ENCODE data around the gene OXLD1. TPM values are rescaled to one million over a fixed set of nuclear protein-coding genes. Genes with fewer than 3 reads are reported as not detected.

Gene OXLD1
- total and polyA plus RNA-seq, 2 donors: 7.5 to 47.9 TPM

- H3K36me3 ChIP-seq (ENCODE audit: insufficient read depth): peaks cover 2% of the 10 kb centered on the region
- WGBS: 93% methylated on average over 54 of the region's 54 CpGs
- no peak overlapping the region for H3K4me3 ChIP-seq (ENCODE audit: low read depth, low read length)
- no peak overlapping the region for H3K27ac ChIP-seq (ENCODE audit: low read depth)
- DNase-seq (ENCODE audit: extremely low spot score): no peak
- peaks cover 2% of the 10 kb centered on the region for H3K4me1 ChIP-seq (ENCODE audit: insufficient read depth)
Measured at GRCh38 chr17:81706757-81707624, 40.6 kb upstream of the OXLD1 start.

DNA sequence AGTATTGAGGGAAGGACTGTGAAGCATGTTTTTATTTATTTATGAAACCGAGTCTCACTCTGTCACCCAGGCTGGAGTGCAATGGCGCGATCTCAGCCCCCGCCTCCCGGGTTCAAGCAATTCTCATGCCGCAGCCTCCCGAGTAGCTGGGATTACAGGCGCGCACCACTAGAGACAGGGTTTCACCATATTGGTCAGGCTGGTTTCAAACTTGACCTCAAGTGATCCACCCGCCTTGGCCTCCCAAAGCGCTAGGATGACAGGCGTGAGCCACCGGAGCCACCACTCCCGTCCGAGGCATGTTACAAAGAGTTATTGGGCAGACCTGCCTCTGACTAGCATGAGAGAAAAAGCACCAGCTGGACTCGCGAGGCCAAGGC lies 39.8 kb upstream of the OXLD1 start:
- no peak overlapping the region for H3K27ac ChIP-seq (ENCODE audit: low read depth)
- WGBS: 94% methylated on average over 17 of the region's 17 CpGs
- DNase-seq (ENCODE audit: extremely low spot score): no peak
- peaks cover 5% of the 10 kb centered on the region for H3K36me3 ChIP-seq (ENCODE audit: insufficient read depth)
- no peak overlapping the region for H3K4me3 ChIP-seq (ENCODE audit: low read depth, low read length)
- peaks cover 5% of the 10 kb centered on the region for H3K4me1 ChIP-seq (ENCODE audit: insufficient read depth)

DNA sequence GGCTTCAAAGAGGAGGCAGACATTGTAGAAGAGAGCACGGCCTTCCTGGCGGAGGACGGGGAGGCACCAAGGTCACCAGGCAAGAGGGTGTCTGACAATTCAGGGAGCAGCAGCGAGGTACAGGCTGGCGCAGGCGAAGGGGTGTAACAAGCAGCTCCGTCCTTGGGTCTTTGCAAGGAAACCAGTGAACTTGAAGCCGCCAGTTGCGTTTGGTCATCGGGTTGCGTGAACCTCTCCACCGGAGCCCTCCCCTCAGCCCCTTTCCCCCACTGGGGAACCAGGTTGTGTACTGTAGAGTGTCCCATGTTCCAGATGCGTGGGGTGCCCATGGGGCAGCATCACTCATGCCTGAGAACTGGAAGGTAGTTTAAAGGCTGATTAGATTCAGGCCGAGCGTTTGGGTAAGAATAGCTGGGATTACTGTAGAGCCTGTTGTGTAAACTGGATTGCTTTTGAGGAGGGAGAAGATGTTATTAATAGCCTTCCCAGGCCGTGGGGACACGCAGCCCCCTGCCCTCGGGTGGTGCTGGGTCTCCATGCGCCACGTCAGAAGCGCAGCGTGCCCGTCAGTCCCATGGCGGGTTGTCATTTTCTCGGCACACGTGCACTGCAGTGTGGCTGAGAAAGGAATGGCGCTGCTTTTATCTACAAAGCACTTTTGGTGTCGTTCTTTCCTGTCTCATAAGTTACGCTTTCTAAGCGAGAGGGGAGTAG lies 39.3 kb upstream of the OXLD1 start:
- H3K36me3 ChIP-seq (ENCODE audit: insufficient read depth): peaks cover 8% of the 10 kb centered on the region
- H3K4me1 ChIP-seq (ENCODE audit: insufficient read depth): peaks cover 5% of the 10 kb centered on the region
- no peak for DNase-seq (ENCODE audit: extremely low spot score)
- H3K4me3 ChIP-seq (ENCODE audit: low read depth, low read length): no peak overlapping the region
- 93% methylated on average over 30 of the region's 30 CpGs for WGBS
- H3K27ac ChIP-seq (ENCODE audit: low read depth): no peak overlapping the region

DNA sequence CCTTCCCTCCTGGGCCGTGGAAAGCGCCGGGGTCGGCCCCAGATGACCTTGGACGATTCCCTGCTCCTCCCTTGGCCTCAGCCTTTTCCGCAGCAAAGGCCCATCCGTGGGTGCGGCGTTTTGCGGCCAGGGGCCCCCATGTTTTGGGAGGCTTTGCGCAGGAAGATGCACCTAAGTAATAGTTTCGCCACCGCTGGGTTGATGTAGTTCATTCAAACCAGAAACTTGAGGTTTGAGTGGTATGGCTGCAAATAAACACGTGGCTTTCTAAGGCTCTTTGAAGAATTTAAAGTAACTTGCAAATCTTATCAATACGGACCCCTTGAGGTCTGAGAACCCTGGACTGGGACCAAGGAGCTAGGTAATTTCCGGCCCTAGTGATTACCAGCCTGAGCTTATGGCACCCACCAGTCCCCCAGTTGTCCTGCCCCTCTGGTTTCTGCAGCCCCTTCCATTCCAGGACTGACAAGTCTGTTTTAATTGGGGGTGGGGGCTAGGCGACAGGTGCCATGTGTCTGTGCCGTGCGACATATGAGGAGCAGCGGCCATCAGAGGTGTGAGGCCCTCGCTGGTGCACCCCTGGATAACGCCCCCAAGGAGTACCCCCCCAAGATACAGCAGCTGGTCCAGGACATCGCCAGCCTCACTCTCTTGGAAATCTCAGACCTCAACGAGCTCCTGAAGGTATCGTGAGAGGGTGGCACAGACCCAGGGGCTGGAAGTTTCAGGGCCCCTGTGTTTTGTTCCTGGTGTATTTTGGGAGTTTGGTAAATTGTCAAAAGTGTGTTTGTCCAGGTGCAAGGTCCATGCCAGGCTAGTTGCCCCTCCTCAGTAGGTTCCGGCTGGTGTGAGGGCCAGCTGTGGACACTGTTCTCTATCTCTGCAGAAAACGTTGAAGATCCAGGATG lies 37.6 kb upstream of the OXLD1 start:
- Histone ChIP-seq H3K27ac (ENCODE audit: low read depth) (no peak overlapping the region), H3K36me3 (ENCODE audit: insufficient read depth) (peaks cover 9% of the 10 kb centered on the region), H3K4me3 (ENCODE audit: low read depth, low read length) (peak overlapping the region; percentile 89), H3K4me1 (ENCODE audit: insufficient read depth) (peaks cover 5% of the 10 kb centered on the region)
- WGBS: 29% methylated on average over 27 of the region's 27 CpGs
- DNase-seq (ENCODE audit: extremely low spot score): no peak

DNA sequence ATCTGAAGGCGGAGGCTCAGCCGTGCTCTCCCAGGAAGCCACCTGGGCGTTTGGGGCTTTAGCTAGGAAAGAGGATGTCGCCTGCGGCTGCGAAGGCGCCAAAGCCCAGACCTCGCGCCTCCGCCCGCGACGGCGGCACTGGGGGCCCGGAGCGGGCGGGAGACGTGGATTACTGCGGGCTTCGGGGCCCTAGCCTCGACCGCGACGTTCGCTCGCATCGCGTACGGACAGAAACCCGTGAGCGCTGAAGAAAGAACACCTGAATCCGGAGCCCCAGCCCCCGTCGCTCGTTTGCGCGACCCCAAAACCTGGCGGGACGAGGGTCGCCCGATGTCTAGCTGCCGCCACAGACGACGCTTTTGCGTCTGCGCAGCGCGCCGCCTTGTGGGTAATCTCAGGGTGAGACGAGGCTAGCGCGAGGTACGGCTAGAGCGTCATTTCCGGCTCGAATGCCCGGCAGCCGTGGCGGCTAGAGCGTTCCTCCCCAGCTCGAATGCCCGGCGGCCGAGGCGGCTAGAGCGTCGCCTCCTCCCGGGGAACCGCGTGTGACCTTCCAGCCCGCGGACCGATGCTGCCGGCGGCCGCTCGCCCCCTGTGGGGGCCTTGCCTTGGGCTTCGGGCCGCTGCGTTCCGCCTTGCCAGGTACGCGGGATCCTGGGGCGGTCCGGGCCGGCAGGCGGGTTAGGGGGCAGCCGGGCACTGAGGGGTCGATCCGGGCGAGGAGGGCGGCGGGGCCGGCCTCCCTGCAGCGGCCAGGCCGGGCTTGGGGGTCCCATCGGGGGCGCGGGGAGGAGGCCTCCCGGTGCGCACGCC lies 36.7 kb upstream of the OXLD1 start, which contains the start of gene MRPL12:
MRPL12 (plus strand) TSS at position 434 of the 813 bp plus-strand sequence; CDS start at position 569, 135 bp downstream.
- H3K4me3 ChIP-seq (ENCODE audit: low read depth, low read length): peak within 1 kb of the TSS; percentile 89
- under 1% methylated on average over 102 of the region's 102 CpGs for WGBS
- H3K36me3 ChIP-seq (ENCODE audit: insufficient read depth): peaks cover 9% of the 10 kb centered on the region
- peaks cover 5% of the 10 kb centered on the region for H3K4me1 ChIP-seq (ENCODE audit: insufficient read depth)
- peak; percentile 66 for DNase-seq (ENCODE audit: extremely low spot score)
- peak within 1 kb of the TSS; percentile 83 for H3K27ac ChIP-seq (ENCODE audit: low read depth)

- Histone ChIP-seq H3K27ac (ENCODE audit: low read depth) (no peak overlapping the region), H3K4me1 (ENCODE audit: insufficient read depth) (peaks cover 5% of the 10 kb centered on the region), H3K36me3 (ENCODE audit: insufficient read depth) (peaks cover 9% of the 10 kb centered on the region), H3K4me3 (ENCODE audit: low read depth, low read length) (peak overlapping the region; percentile 89)
- DNase-seq (ENCODE audit: extremely low spot score): no peak
- WGBS: 74% methylated on average over 23 of the region's 23 CpGs
Measured at GRCh38 chr17:81701288-81702071, 35.1 kb upstream of the OXLD1 start.

DNA sequence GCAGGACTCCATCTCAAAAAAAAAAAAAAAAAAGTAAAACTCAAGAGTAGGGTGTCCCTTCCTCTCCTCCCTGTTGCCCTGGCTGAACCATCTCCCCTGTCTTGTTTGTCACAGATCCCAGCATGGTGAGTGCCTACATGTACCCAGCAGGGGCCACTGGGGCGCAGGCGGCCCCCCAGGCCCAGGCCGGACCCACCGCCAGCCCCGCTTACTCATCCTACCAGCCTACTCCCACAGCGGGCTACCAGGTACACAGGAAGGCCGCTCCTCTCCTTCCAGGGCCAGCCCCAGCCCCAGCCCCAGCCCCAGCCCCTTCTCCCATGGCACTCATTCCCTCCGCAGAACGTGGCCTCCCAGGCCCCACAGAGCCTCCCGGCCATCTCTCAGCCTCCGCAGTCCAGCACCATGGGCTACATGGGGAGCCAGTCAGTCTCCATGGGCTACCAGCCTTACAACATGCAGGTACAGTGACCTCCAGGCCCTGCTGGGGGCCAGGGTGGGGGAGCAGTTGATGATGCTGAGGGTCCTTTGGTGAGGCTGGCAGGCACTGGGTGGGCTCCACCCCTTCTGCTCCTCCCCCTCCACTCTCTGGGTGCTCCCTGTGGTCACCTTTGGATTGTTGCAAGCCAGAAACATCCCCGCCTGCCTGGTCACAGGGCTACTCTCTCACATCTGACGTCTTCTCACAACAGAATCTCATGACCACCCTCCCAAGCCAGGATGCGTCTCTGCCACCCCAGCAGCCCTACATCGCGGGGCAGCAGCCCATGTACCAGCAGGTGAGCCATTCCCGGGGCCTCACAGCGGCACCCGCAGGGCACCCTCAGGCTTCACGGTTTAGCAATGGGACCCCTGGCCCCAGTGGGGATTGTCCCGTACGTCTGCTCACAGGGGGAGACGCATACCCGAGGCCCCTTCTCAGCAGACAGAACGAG lies 34.2 kb upstream of the OXLD1 start:
- DNase-seq (ENCODE audit: extremely low spot score): no peak
- no peak overlapping the region for H3K27ac ChIP-seq (ENCODE audit: low read depth)
- H3K36me3 ChIP-seq (ENCODE audit: insufficient read depth): peaks cover 17% of the 10 kb centered on the region
- H3K4me1 ChIP-seq (ENCODE audit: insufficient read depth): peaks cover 5% of the 10 kb centered on the region
- 89% methylated on average over 25 of the region's 25 CpGs for whole genome bisulfite sequencing
- no peak overlapping the region for H3K4me3 ChIP-seq (ENCODE audit: low read depth, low read length)

GRCh38 chr17:81697261-81698044 lies 31.0 kb upstream of the OXLD1 start:
- Histone ChIP-seq H3K27ac (ENCODE audit: low read depth) (no peak overlapping the region), H3K4me1 (ENCODE audit: insufficient read depth) (peaks cover 5% of the 10 kb centered on the region), H3K4me3 (ENCODE audit: low read depth, low read length) (no peak overlapping the region), H3K36me3 (ENCODE audit: insufficient read depth) (peaks cover 20% of the 10 kb centered on the region)
- 83% methylated on average over 25 of the region's 25 CpGs for WGBS
- no peak for DNase-seq (ENCODE audit: extremely low spot score)

- Histone ChIP-seq H3K27ac (ENCODE audit: low read depth) (no peak overlapping the region), H3K4me3 (ENCODE audit: low read depth, low read length) (no peak overlapping the region), H3K4me1 (ENCODE audit: insufficient read depth) (no peaks in the 10 kb centered on the region), H3K36me3 (ENCODE audit: insufficient read depth) (peaks cover 20% of the 10 kb centered on the region)
- WGBS: 94% methylated on average over 40 of the region's 40 CpGs
- DNase-seq (ENCODE audit: extremely low spot score): no peak
Measured at GRCh38 chr17:81696218-81696941, 30.0 kb upstream of the OXLD1 start.

DNA sequence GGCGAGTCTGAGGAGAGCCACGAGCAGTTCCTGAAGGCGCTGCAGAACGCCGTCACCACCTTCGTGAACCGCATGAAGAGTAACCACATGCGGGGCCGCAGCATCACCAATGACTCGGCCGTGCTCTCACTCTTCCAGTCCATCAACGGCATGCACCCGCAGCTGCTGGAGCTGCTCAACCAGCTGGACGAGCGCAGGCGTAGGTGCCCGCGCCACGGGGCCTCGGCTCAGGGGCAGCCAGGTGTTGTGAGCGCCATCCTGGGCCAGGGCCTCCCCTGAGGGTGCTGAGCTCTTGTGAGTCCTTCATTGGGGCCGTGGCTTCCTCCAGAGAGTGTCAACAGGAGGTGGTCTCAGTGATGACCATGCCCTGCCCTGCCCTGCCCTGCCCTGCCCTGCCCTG lies 29.4 kb upstream of the OXLD1 start:
- H3K36me3 ChIP-seq (ENCODE audit: insufficient read depth): peaks cover 17% of the 10 kb centered on the region
- no peak overlapping the region for H3K27ac ChIP-seq (ENCODE audit: low read depth)
- no peak for DNase-seq (ENCODE audit: extremely low spot score)
- no peak overlapping the region for H3K4me3 ChIP-seq (ENCODE audit: low read depth, low read length)
- H3K4me1 ChIP-seq (ENCODE audit: insufficient read depth): no peaks in the 10 kb centered on the region
- 93% methylated on average over 22 of the region's 22 CpGs for WGBS

All from urinary bladder (tissue), 4 donors.